ENCODE results near the gene SMOC2.
A peak's percentile ranks its signal among the peaks of the same experiment; 100 is the strongest.

The SMOC2 gene

DNA sequence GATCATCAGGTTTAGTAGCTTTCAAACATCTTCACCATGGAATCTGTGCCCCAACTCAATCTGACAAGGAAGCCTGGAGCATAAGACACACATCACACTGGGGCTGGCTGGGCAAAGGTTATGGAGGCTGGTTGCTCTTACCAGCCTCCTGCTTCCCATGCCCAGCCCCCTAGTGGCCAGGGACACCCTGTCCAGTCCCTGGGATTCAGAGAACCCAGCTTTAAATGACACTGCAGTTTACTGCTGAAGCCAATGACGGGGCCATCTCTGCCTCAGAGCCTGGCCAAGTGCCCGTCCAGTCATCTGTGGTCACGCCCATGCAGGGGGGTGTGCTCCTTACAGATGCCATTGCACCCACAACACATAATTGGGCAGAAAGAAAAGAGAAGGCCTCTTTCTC is 272.9 kb downstream of the SMOC2 start:
- no peak for TF ChIP-seq TAF1 (IDR thresholded peaks at IDR 0.05; ENCODE audit: low read depth)
- TF ChIP-seq TEAD4 (IDR thresholded peaks at IDR 0.05), result no peak
- no peak for TF ChIP-seq CEBPB (IDR thresholded peaks at IDR 0.05)
- TF ChIP-seq CREB1 (IDR thresholded peaks at IDR 0.05; ENCODE audit: low read depth), result no peak
- TF ChIP-seq, protein P1, sequence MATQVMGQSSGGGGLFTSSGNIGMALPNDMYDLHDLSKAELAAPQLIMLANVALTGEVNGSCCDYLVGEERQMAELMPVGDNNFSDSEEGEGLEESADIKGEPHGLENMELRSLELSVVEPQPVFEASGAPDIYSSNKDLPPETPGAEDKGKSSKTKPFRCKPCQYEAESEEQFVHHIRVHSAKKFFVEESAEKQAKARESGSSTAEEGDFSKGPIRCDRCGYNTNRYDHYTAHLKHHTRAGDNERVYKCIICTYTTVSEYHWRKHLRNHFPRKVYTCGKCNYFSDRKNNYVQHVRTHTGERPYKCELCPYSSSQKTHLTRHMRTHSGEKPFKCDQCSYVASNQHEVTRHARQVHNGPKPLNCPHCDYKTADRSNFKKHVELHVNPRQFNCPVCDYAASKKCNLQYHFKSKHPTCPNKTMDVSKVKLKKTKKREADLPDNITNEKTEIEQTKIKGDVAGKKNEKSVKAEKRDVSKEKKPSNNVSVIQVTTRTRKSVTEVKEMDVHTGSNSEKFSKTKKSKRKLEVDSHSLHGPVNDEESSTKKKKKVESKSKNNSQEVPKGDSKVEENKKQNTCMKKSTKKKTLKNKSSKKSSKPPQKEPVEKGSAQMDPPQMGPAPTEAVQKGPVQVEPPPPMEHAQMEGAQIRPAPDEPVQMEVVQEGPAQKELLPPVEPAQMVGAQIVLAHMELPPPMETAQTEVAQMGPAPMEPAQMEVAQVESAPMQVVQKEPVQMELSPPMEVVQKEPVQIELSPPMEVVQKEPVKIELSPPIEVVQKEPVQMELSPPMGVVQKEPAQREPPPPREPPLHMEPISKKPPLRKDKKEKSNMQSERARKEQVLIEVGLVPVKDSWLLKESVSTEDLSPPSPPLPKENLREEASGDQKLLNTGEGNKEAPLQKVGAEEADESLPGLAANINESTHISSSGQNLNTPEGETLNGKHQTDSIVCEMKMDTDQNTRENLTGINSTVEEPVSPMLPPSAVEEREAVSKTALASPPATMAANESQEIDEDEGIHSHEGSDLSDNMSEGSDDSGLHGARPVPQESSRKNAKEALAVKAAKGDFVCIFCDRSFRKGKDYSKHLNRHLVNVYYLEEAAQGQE (IDR thresholded peaks at IDR 0.05; ENCODE audit: low read depth), result no peak
- no peak for TF ChIP-seq EP300 (IDR thresholded peaks at IDR 0.05; ENCODE audit: borderline replicate concordance)
- TF ChIP-seq, protein P2, sequence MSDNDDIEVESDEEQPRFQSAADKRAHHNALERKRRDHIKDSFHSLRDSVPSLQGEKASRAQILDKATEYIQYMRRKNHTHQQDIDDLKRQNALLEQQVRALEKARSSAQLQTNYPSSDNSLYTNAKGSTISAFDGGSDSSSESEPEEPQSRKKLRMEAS (IDR thresholded peaks at IDR 0.05), result no peak
- TF ChIP-seq YY1 (IDR thresholded peaks at IDR 0.05; ENCODE audit: low read depth), result 0 out of 2 replicates have a peak, but pooled peaks have one; percentile 9
- peak; percentile 65 for TF ChIP-seq RAD21 (IDR thresholded peaks at IDR 0.05; ENCODE audit: low read depth)
- 0 out of 2 replicates have a peak, but pooled peaks have one; percentile 18 for TF ChIP-seq TCF12 (IDR thresholded peaks at IDR 0.05; ENCODE audit: low read depth)
- TF ChIP-seq NFIC (IDR thresholded peaks at IDR 0.05), result peak; percentile 60
- TF ChIP-seq FOXM1 (IDR thresholded peaks at IDR 0.05; ENCODE audit: borderline replicate concordance, low read depth), result no peak
- TF ChIP-seq, protein P3, sequence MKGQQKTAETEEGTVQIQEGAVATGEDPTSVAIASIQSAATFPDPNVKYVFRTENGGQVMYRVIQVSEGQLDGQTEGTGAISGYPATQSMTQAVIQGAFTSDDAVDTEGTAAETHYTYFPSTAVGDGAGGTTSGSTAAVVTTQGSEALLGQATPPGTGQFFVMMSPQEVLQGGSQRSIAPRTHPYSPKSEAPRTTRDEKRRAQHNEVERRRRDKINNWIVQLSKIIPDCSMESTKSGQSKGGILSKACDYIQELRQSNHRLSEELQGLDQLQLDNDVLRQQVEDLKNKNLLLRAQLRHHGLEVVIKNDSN (IDR thresholded peaks at IDR 0.05), result no peak
- TF ChIP-seq EGR1 (IDR thresholded peaks at IDR 0.05), result no peak
- no peak for TF ChIP-seq ZBTB7A (IDR thresholded peaks at IDR 0.05; ENCODE audit: low read depth)

DNA sequence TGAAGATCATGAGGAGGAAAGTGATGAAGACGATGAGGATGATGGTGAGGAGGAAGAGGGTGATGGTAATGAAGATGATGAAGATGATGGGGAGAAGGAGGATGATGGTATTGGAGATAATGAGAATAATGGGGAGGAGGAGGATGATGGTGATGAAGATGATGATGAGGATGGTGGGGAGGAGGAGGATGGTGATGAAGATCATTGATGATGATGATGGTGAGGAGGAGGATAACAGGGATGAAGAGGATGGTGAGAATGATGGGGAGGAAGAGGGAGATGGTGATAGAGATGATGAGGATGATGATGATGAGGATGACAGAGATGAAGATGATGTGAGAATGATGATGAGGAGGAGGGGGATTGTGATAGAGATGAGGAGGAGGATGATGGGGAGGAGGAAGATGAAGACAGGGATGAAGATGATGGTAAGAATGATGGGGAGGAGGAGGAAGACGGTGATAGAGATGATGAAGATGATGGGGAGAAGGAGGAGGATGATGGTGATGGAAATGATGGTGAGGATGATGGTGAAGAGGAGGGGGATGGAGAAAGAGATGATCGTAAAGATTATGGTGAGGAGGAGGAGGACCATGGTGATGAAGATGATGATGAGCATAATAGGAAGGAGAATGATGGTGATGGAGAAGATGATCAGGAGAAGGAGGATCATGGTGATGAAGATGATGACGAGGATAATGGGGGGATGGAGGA is 273.7 kb downstream of the SMOC2 start:
- no peak for TF ChIP-seq TAF1 (IDR thresholded peaks at IDR 0.05; ENCODE audit: low read depth)
- TF ChIP-seq EGR1 (IDR thresholded peaks at IDR 0.05), result no peak
- TF ChIP-seq YY1 (IDR thresholded peaks at IDR 0.05; ENCODE audit: low read depth), result no peak
- TF ChIP-seq, protein P1 (IDR thresholded peaks at IDR 0.05; ENCODE audit: low read depth), result no peak
- no peak for TF ChIP-seq ZBTB7A (IDR thresholded peaks at IDR 0.05; ENCODE audit: low read depth)
- TF ChIP-seq RAD21 (IDR thresholded peaks at IDR 0.05; ENCODE audit: low read depth), result no peak
- TF ChIP-seq TEAD4 (IDR thresholded peaks at IDR 0.05), result no peak
- no peak for TF ChIP-seq CREB1 (IDR thresholded peaks at IDR 0.05; ENCODE audit: low read depth)
- TF ChIP-seq, protein P3 (IDR thresholded peaks at IDR 0.05), result no peak
- no peak for TF ChIP-seq FOXM1 (IDR thresholded peaks at IDR 0.05; ENCODE audit: borderline replicate concordance, low read depth)
- no peak for TF ChIP-seq EP300 (IDR thresholded peaks at IDR 0.05; ENCODE audit: borderline replicate concordance)
- TF ChIP-seq, protein P2 (IDR thresholded peaks at IDR 0.05), result no peak

DNA sequence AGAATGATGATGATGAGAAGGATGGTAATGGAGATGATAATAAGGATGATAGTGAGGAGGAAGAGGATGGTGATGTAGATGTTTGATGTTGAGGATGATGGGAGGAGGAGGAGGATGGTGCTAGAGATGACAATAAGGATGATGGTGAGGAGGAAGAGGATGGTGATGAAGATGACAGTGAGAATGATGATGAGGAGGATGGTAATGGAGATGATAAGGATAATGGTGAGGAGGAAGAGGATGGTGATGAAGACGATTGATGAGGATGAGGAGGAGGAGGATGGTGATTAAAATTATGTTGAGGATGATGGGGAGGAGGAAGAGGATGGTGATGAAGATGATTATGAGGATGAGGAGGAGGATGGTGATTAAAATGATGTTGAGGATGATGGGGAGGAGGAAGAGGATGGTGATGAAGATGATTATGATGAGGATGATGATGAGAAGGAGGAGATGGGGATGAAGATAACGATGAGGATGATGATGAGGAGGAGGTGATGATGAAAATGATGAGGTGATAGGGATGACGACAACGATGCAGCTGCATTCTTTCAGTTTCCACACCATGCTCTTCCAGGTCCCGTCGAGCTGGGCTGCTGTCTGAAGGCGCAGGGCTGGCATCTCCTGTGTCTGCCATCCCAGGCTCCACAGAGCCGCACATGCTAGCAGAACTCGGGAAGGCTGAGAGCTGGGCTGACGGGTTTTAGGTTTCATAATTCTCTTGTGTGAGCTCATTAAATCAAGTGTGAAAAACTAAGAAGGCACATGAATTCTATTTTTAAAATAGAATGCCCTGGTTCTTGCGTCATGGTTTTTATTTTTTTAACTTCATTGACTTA is 274.9 kb downstream of the SMOC2 start:
- TF ChIP-seq TAF1 (IDR thresholded peaks at IDR 0.05; ENCODE audit: low read depth) (no peak), EGR1 (IDR thresholded peaks at IDR 0.05) (no peak), FOXM1 (IDR thresholded peaks at IDR 0.05; ENCODE audit: borderline replicate concordance, low read depth) (no peak), YY1 (IDR thresholded peaks at IDR 0.05; ENCODE audit: low read depth) (no peak), CREB1 (IDR thresholded peaks at IDR 0.05; ENCODE audit: low read depth) (no peak), ZBTB7A (IDR thresholded peaks at IDR 0.05; ENCODE audit: low read depth) (no peak), TCF12 (IDR thresholded peaks at IDR 0.05; ENCODE audit: low read depth) (no peak), TEAD4 (IDR thresholded peaks at IDR 0.05) (no peak)
- TF ChIP-seq, protein P1 (IDR thresholded peaks at IDR 0.05; ENCODE audit: low read depth), result no peak
